Upper lobe of right lung (tissue), 1 donor: ENCODE data around the gene FAM120B. TPM values are rescaled to one million over a fixed set of nuclear protein-coding genes. Genes with fewer than 3 reads are reported as not detected.

Source experiments
- ATAC-seq: fragments of 200-7000 bp; cut with Tn5 transposase; one replicate; pipeline ENCODE4 v1.9.1; 2020; ENCODE audit warnings: mild to moderate bottlenecking, moderate library complexity
- DNase-seq: peaks from one replicate; pipeline ENCODE4 v3.0.0-alpha.2; 2020
- H3K27ac ChIP-seq: fragments of 200-600 bp; one replicate; pipeline ENCODE4 v1.8.0; 2022
- H3K27me3 ChIP-seq: fragments of 200-600 bp; one replicate; pipeline ENCODE4 v1.8.0; 2022; ENCODE audit warnings: mild to moderate bottlenecking
- H3K36me3 ChIP-seq: fragments of 200-600 bp; one replicate; pipeline ENCODE4 v1.8.0; 2022
- H3K4me1 ChIP-seq: fragments of 200-600 bp; one replicate; pipeline ENCODE4 v1.8.0; 2022
- H3K4me3 ChIP-seq: fragments of 200-600 bp; one replicate; pipeline ENCODE4 v1.8.0; 2022; ENCODE audit warnings: mild to moderate bottlenecking
- H3K9me3 ChIP-seq: fragments of 200-600 bp; one replicate; pipeline ENCODE4 v1.8.0; 2022
- intact Hi-C: fragments of 100-400 bp; cut with DNase I; formaldehyde crosslinking; loops from one replicate; pipeline ENCODE4 v1.11.0; 2022
- total RNA-seq: library from RNA; stranded (reverse); fragmentation: NEBNext Ultra II Directional; extraction: Animal tissue kit (Norgen Biotek cat#: 25700); gene quantifications from one replicate; pipeline ENCODE4 v1.2.1, GENCODE V29; 2021
- TF ChIP-seq, protein P1 (sequence below): fragments of 200-600 bp; IDR thresholded peaks from one replicate; pipeline ENCODE4 v1.8.0; 2022; ENCODE audit warnings: antibody characterized with exemption
- donor health status: DM: no; HTN: yes; CAD: no; lungs with severe emphysema.

Gene FAM120B
- total RNA-seq, 1 donor from 2014 or later = 26.1 TPM

DNA sequence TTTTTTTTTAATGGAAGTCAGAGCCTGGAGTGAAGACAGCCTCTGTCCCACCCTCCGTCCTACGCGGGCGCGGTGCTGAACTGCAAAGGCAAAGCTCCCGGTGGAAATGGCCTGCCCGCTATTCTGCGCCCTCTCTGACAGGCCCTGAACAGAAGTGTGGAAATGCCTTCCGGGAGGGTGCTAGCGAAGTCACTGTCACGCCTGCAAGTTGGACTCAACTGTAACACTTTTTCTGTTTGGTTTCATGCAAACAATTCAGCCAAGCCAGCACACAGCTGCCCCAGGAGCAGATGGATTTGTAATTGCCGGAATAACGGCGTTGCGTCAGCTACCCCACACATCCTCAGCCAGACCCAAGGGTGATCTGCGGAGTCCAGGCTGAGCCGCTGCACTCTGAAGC lies 138.9 kb downstream of the FAM120B start:
- no peaks in the 10 kb centered on the region for H3K27me3 ChIP-seq
- ATAC-seq = no peak
- intact Hi-C loops = no loop called here
- no peak overlapping the region for H3K27ac ChIP-seq
- no peaks in the 10 kb centered on the region for H3K9me3 ChIP-seq
- H3K4me1 ChIP-seq = no peaks in the 10 kb centered on the region
- H3K4me3 ChIP-seq = no peak overlapping the region
- TF ChIP-seq, protein P1, sequence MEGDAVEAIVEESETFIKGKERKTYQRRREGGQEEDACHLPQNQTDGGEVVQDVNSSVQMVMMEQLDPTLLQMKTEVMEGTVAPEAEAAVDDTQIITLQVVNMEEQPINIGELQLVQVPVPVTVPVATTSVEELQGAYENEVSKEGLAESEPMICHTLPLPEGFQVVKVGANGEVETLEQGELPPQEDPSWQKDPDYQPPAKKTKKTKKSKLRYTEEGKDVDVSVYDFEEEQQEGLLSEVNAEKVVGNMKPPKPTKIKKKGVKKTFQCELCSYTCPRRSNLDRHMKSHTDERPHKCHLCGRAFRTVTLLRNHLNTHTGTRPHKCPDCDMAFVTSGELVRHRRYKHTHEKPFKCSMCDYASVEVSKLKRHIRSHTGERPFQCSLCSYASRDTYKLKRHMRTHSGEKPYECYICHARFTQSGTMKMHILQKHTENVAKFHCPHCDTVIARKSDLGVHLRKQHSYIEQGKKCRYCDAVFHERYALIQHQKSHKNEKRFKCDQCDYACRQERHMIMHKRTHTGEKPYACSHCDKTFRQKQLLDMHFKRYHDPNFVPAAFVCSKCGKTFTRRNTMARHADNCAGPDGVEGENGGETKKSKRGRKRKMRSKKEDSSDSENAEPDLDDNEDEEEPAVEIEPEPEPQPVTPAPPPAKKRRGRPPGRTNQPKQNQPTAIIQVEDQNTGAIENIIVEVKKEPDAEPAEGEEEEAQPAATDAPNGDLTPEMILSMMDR = no peak
- peak; percentile 52 for DNase-seq
- no peaks in the 10 kb centered on the region for H3K36me3 ChIP-seq

DNA sequence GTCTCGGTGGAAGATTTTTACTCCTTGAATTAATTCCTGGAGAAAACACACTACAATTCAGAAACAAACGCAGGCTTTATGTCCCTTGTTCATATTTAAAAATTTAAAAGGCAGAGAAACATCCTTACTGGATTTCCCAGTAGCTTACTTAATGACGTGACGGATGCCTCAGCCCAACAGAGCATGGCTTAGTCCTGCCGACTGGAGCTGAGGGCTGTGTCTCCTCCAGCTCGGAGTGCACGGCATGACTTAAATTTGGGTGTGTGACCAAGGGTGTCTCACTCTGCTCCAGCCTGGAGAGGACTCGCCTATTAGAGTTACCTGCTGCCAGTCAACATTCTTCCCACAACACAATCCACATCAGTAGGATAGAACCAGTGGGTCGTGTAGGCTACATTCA lies 139.4 kb downstream of the FAM120B start:
- Histone ChIP-seq H3K27me3 (no peaks in the 10 kb centered on the region), H3K4me3 (no peak overlapping the region), H3K27ac (no peak overlapping the region), H3K4me1 (no peaks in the 10 kb centered on the region), H3K9me3 (no peaks in the 10 kb centered on the region), H3K36me3 (no peaks in the 10 kb centered on the region)
- DNase-seq = no peak
- no peak for ATAC-seq
- TF ChIP-seq, protein P1 = no peak
- intact Hi-C loops = no loop called here

DNA sequence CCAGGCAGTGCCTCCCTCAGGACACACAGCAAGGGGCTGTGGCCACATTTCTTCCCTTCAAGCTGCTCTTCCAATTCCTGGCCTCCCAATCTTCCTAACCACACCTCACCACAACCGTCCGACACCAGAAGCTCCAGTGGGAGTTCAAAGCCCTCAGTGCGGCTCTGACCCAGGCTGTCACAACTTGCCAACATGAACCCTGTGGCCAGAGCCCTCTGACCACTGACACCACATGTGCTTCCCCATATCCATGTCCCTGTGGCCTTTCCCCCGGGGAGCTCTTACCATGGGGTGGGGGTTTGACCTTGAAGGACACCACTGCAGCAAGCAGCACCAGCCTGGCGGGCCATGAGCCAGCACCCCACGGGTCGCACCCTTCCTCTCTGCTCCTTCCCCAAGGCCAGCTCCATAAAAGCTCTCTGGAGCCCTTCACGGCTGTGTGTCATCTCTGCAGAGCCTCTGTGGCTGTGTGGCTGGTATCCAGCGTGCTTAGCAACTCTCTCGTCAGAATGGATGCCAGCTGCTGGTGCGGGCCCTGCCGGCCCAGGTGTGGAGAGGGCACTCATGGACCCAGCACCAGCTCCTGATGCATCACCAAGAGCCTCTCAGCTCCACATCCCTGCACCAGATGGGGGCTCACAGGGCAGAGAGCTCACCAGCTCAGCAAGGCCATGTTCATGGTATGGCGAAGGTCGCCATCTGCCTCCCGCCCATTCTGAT lies 140.4 kb downstream of the FAM120B start:
- Histone ChIP-seq H3K9me3 (no peaks in the 10 kb centered on the region), H3K27ac (no peak overlapping the region), H3K36me3 (no peaks in the 10 kb centered on the region), H3K4me1 (no peaks in the 10 kb centered on the region), H3K4me3 (no peak overlapping the region), H3K27me3 (no peaks in the 10 kb centered on the region)
- ATAC-seq (no peak), DNase-seq (peak; percentile 52)
- intact Hi-C loops = no loop called here
- TF ChIP-seq, protein P1 = no peak

DNA sequence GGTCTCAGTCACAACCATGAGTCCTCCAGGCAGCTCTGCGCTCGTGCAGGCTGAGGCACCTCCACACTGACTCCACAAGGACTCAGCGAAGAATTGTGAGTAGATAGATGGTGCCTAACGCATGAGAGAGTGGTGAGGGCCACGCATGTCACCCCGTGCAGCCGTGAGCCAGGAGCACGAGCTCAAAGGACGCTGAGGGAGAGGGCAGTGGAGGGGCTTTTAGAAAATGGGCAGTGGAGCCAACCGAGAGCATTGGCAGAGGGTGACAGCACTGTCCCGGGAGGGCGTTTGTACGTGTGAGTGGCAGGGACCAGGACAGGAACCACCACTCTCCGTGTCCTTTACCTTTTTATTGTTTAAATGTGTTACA lies 141.0 kb downstream of the FAM120B start:
- Histone ChIP-seq H3K4me3 (no peak overlapping the region), H3K27me3 (no peaks in the 10 kb centered on the region), H3K27ac (no peak overlapping the region), H3K36me3 (no peaks in the 10 kb centered on the region), H3K4me1 (no peaks in the 10 kb centered on the region), H3K9me3 (no peaks in the 10 kb centered on the region)
- TF ChIP-seq, protein P1 = no peak
- ATAC-seq = no peak
- intact Hi-C loops = no loop called here
- peak; percentile 31 for DNase-seq

DNA sequence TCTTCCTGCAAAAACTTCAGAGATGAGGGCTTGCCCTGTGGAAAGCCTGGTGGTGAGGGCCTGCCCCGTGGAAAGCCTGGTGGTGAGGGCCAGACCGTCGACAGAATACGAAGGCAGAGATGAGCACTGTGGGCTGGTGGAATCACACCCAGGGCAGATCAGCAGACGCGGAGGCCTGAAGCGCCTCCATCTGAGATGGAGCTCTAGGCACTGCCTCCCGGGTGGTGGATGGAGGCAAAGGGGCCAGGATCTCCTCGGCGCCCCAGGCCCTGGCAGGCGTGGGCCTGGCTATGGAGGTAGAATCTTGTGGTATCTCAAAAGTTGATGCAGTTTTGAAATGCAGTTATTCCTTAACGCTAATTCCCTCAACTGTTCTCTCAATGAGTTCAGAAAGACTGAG lies 141.8 kb downstream of the FAM120B start:
- Histone ChIP-seq H3K4me1 (no peaks in the 10 kb centered on the region), H3K4me3 (no peak overlapping the region), H3K9me3 (no peaks in the 10 kb centered on the region), H3K27ac (no peak overlapping the region), H3K27me3 (no peaks in the 10 kb centered on the region), H3K36me3 (no peaks in the 10 kb centered on the region)
- intact Hi-C loops = no loop called here
- peak; percentile 28 for DNase-seq
- no peak for ATAC-seq
- TF ChIP-seq, protein P1 = no peak
